ENCODE measurements around the gene HSD17B12.

The HSD17B12 gene

GRCh38 chr11:43871051-43871450 lies 190.5 kb downstream of the HSD17B12 start:
- no peak for DNase-seq (ENCODE audit: low spot score)

GRCh38 chr11:43872995-43873394 lies 192.5 kb downstream of the HSD17B12 start:
- DNase-seq (ENCODE audit: low spot score): no peak

- no peak for DNase-seq (ENCODE audit: low spot score)
These were observed 193.5 kb downstream of the HSD17B12 start for GRCh38 chr11:43874078-43874477.

GRCh38 chr11:43874738-43875137 lies 194.2 kb downstream of the HSD17B12 start:
- DNase-seq (ENCODE audit: low spot score): no peak

GRCh38 chr11:43879789-43880639 lies 199.5 kb downstream of the HSD17B12 start:
- DNase-seq (ENCODE audit: low spot score): no peak

- peak; percentile 79 for DNase-seq (ENCODE audit: low spot score)
These were observed 200.2 kb downstream of the HSD17B12 start, which contains the start of gene ALKBH3 for GRCh38 chr11:43880640-43881159. Gene ALKBH3 (plus strand): TSS chr11:43880831. CDS start chr11:43882653, 1,822 bp downstream.

GRCh38 chr11:43892851-43893250 lies 212.3 kb downstream of the HSD17B12 start:
- no peak for DNase-seq (ENCODE audit: low spot score)

GRCh38 chr11:43894546-43894945 lies 214.0 kb downstream of the HSD17B12 start:
- no peak for DNase-seq (ENCODE audit: low spot score)

- no peak for DNase-seq (ENCODE audit: low spot score)
These were observed 215.1 kb downstream of the HSD17B12 start for GRCh38 chr11:43895601-43896000.

GRCh38 chr11:43898574-43898973 lies 218.0 kb downstream of the HSD17B12 start:
- no peak for DNase-seq (ENCODE audit: low spot score)

- DNase-seq (ENCODE audit: low spot score): no peak
These were observed 218.6 kb downstream of the HSD17B12 start for GRCh38 chr11:43899094-43899493.

GRCh38 chr11:43901551-43901950 lies 221.0 kb downstream of the HSD17B12 start:
- no peak for DNase-seq (ENCODE audit: low spot score)

- DNase-seq (ENCODE audit: low spot score): no peak
These were observed 222.5 kb downstream of the HSD17B12 start for GRCh38 chr11:43903078-43903477.

GRCh38 chr11:43903969-43904368 lies 223.4 kb downstream of the HSD17B12 start:
- no peak for DNase-seq (ENCODE audit: low spot score)

GRCh38 chr11:43904742-43905535 lies 224.4 kb downstream of the HSD17B12 start:
- no peak for DNase-seq (ENCODE audit: low spot score)

- no peak for DNase-seq (ENCODE audit: low spot score)
These were observed 225.3 kb downstream of the HSD17B12 start for GRCh38 chr11:43905813-43906241.

Data from HuH-7 (cell line).